Mucosa of stomach (tissue), 1 donor: ENCODE data around the gene FRAS1.
"Not testable (repeated sequence)": the region's sequence is repeated elsewhere in the genome, so short reads cannot be mapped to it uniquely, and the experiment has no call there.

Experiments used
- H3K27me3 ChIP-seq: one replicate; pipeline ENCODE4 v1.7.0; 2013; ENCODE audit warnings: mild to moderate bottlenecking, low read length; ENCODE audit not compliant: control insufficient read depth, insufficient read depth
- H3K36me3 ChIP-seq: one replicate; pipeline ENCODE4 v1.7.0; 2013; ENCODE audit warnings: low read length; ENCODE audit not compliant: control insufficient read depth, insufficient read depth
- H3K4me1 ChIP-seq: one replicate; pipeline ENCODE4 v1.7.0; 2013; ENCODE audit warnings: mild to moderate bottlenecking, low read length; ENCODE audit not compliant: control insufficient read depth, insufficient read depth
- H3K4me3 ChIP-seq: one replicate; pipeline ENCODE4 v1.7.0; 2013; ENCODE audit warnings: low read length
- H3K9ac ChIP-seq: one replicate; pipeline ENCODE4 v1.7.0; 2013; ENCODE audit warnings: mild to moderate bottlenecking, low read length, moderate library complexity
- H3K9me3 ChIP-seq: one replicate; pipeline ENCODE4 v1.7.0; 2013; ENCODE audit warnings: mild to moderate bottlenecking, low read length, moderate library complexity; ENCODE audit not compliant: control insufficient read depth
- donor health status: Pancreatic carcinoma.

FRAS1 gene

DNA sequence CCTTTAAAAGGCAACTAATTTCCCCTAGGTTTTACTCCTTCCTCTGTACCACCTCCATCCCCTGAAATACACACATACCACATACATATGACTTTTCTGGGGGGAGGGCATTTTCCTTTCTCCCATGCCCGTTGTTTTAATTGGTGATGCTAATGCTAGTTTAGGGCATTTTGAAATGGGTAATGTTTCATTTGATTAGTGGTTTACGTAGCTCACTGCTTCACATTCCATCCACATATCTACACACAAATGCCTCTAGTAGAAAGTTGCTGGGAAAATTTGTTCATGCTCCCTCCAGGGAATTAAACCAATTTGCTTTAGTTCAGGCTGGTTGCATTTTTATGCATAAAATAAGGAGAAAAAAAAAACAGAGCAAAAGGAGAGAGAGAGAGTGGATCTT is 231.2 kb downstream of the FRAS1 start:
- H3K36me3 ChIP-seq, result no peaks in the 10 kb centered on the region
- H3K4me1 ChIP-seq, result no peaks in the 10 kb centered on the region
- no peak overlapping the region for H3K9ac ChIP-seq
- no peaks in the 10 kb centered on the region for H3K9me3 ChIP-seq
- H3K27me3 ChIP-seq, result no peaks in the 10 kb centered on the region
- H3K4me3 ChIP-seq, result no peak overlapping the region

- Histone ChIP-seq H3K4me3 (no peak overlapping the region), H3K9ac (no peak overlapping the region), H3K27me3 (no peaks in the 10 kb centered on the region), H3K9me3 (no peaks in the 10 kb centered on the region), H3K4me1 (no peaks in the 10 kb centered on the region), H3K36me3 (no peaks in the 10 kb centered on the region)
Measured at GRCh38 chr4:78291277-78291676, 234.2 kb downstream of the FRAS1 start.

GRCh38 chr4:78292341-78292740 is 235.2 kb downstream of the FRAS1 start:
- no peaks in the 10 kb centered on the region for H3K4me1 ChIP-seq
- no peaks in the 10 kb centered on the region for H3K27me3 ChIP-seq
- no peak overlapping the region for H3K4me3 ChIP-seq
- no peaks in the 10 kb centered on the region for H3K36me3 ChIP-seq
- H3K9me3 ChIP-seq, result no peaks in the 10 kb centered on the region
- no peak overlapping the region for H3K9ac ChIP-seq

DNA sequence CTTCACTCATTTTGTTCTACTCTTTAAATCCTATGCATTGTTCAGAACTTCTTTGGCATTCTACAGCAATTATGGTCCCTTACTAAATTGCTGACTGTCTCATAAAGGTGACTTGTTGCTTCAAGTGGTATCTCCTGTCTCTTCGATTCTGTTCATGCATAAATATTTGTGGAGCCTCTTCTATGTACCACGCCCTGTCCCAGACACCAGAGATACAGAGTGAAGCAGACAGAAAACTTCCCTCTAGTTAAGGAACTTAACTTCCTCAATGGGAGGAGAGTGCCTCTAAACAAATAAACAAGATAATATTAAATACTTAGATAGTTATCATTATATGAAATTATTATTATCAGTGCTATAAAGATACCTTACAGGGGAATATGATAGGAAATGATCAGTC is 235.7 kb downstream of the FRAS1 start:
- Histone ChIP-seq H3K4me1 (no peaks in the 10 kb centered on the region), H3K4me3 (no peak overlapping the region), H3K27me3 (no peaks in the 10 kb centered on the region), H3K36me3 (no peaks in the 10 kb centered on the region), H3K9ac (no peak overlapping the region), H3K9me3 (no peaks in the 10 kb centered on the region)

GRCh38 chr4:78293348-78293747 is 236.2 kb downstream of the FRAS1 start:
- Histone ChIP-seq H3K9ac (no peak overlapping the region), H3K27me3 (no peaks in the 10 kb centered on the region), H3K4me1 (no peaks in the 10 kb centered on the region), H3K9me3 (no peaks in the 10 kb centered on the region), H3K36me3 (no peaks in the 10 kb centered on the region), H3K4me3 (no peak overlapping the region)

GRCh38 chr4:78293821-78294301 is 236.7 kb downstream of the FRAS1 start:
- H3K4me3 ChIP-seq, result no peak overlapping the region
- H3K27me3 ChIP-seq, result no peaks in the 10 kb centered on the region
- H3K9me3 ChIP-seq, result no peaks in the 10 kb centered on the region
- H3K4me1 ChIP-seq, result no peaks in the 10 kb centered on the region
- H3K9ac ChIP-seq, result no peak overlapping the region
- H3K36me3 ChIP-seq, result no peaks in the 10 kb centered on the region

DNA sequence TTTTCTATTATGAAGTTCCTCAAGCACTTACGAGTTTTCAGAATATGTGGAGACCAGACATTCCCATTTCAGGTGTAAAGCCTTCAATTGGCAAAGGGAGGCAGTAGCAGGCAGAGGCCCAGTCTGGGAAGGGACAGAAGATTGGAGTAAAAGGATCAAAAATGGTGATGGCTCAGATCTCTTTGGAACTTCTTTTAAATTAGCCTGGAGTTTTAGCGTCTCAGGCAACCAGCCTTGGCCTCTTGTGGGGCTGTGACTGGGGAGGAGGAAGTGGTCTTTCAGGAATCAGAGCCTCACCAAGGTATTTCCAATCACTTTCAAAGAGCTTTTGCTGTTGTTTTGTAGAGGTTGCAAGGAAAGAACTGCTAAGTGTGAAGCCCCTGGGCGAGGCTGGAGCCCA is 239.1 kb downstream of the FRAS1 start:
- no peak overlapping the region for H3K9ac ChIP-seq
- H3K27me3 ChIP-seq, result no peaks in the 10 kb centered on the region
- H3K4me3 ChIP-seq, result no peak overlapping the region
- no peaks in the 10 kb centered on the region for H3K36me3 ChIP-seq
- H3K9me3 ChIP-seq, result no peaks in the 10 kb centered on the region
- H3K4me1 ChIP-seq, result no peaks in the 10 kb centered on the region

GRCh38 chr4:78297116-78297800 is 240.1 kb downstream of the FRAS1 start:
- Histone ChIP-seq H3K27me3 (no peaks in the 10 kb centered on the region), H3K4me1 (no peaks in the 10 kb centered on the region), H3K36me3 (no peaks in the 10 kb centered on the region), H3K9ac (no peak overlapping the region), H3K4me3 (no peak overlapping the region), H3K9me3 (no peaks in the 10 kb centered on the region)

GRCh38 chr4:78298618-78299017 is 241.5 kb downstream of the FRAS1 start:
- Histone ChIP-seq H3K9ac (no peak overlapping the region), H3K9me3 (no peaks in the 10 kb centered on the region), H3K27me3 (no peaks in the 10 kb centered on the region), H3K4me1 (no peaks in the 10 kb centered on the region), H3K36me3 (no peaks in the 10 kb centered on the region), H3K4me3 (no peak overlapping the region)

- Histone ChIP-seq H3K4me3 (no peak overlapping the region), H3K36me3 (no peaks in the 10 kb centered on the region), H3K9me3 (no peaks in the 10 kb centered on the region), H3K27me3 (no peaks in the 10 kb centered on the region), H3K9ac (no peak overlapping the region), H3K4me1 (no peaks in the 10 kb centered on the region)
Measured at GRCh38 chr4:78299565-78299972, 242.4 kb downstream of the FRAS1 start.

DNA sequence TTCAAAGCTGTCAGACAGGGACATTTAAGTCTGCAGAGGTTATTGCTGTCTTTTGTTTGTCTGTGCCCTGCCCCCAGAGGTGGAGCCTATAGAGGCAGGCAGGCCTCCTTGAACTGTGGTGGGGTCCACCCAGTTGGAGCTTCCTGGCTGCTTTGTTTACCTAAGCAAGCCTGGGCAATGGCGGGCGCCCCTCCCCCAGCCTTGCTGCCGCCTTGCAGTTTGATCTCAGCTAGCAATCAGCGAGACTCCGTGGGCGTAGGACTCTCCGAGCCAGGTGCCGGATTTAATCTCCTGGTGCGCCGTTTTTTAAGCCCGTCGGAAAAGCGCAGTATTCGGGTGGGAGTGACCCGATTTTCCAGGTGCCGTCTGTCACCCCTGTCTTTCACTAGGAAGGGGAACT is 250.1 kb downstream of the FRAS1 start:
- not testable (repeated sequence) for H3K9me3 ChIP-seq, H3K36me3 ChIP-seq, H3K4me1 ChIP-seq, H3K9ac ChIP-seq, H3K27me3 ChIP-seq, H3K4me3 ChIP-seq

- no peak overlapping the region for H3K4me3 ChIP-seq
- no peaks in the 10 kb centered on the region for H3K4me1 ChIP-seq
- no peaks in the 10 kb centered on the region for H3K9me3 ChIP-seq
- H3K27me3 ChIP-seq, result no peaks in the 10 kb centered on the region
- H3K9ac ChIP-seq, result no peak overlapping the region
- no peaks in the 10 kb centered on the region for H3K36me3 ChIP-seq
Measured at GRCh38 chr4:78308517-78308916, 251.4 kb downstream of the FRAS1 start.

GRCh38 chr4:78309352-78309751 is 252.2 kb downstream of the FRAS1 start:
- H3K36me3 ChIP-seq, result no peaks in the 10 kb centered on the region
- H3K4me1 ChIP-seq, result no peaks in the 10 kb centered on the region
- no peak overlapping the region for H3K9ac ChIP-seq
- H3K9me3 ChIP-seq, result no peaks in the 10 kb centered on the region
- H3K27me3 ChIP-seq, result no peaks in the 10 kb centered on the region
- no peak overlapping the region for H3K4me3 ChIP-seq
